Right lobe of liver (tissue), 6 donors: ENCODE results near the gene WDR5. TPM values are rescaled to one million over a fixed set of nuclear protein-coding genes. Genes with fewer than 3 reads are reported as not detected.

Experiments used
- ATAC-seq, 4 donors: fragments of 200-7000 bp; cut with Tn5 transposase; one replicate each; pipeline ENCODE4 v1.9.1; 2020; ENCODE audit warnings: mild to moderate bottlenecking in 4 of 4, moderate library complexity in 4 of 4
- DNase-seq, 3 donors: peaks; one replicate each; pipeline ENCODE4 v3.0.0-alpha.2; 2020
- H3K27ac ChIP-seq, 3 donors: fragments of 200-600 bp; one replicate each; pipeline ENCODE4 v1.8.0; 2022
- H3K27me3 ChIP-seq, 2 donors: fragments of 200-600 bp; one replicate each; pipeline ENCODE4 v1.8.0; 2022
- H3K36me3 ChIP-seq, 4 donors: fragments of 200-600 bp; sonication (generic) in 1 of 4; one replicate each; pipeline versions ENCODE4 v1.5.1 to v1.8.0; 2017 to 2022; ENCODE audit warnings: control low read depth in 1 of 4
- H3K4me1 ChIP-seq, 4 donors: fragments of 200-600 bp; sonication (generic) in 1 of 4; one replicate each; pipeline versions ENCODE4 v1.5.1 to v1.8.0; 2017 to 2022; ENCODE audit warnings: control low read depth in 1 of 4
- H3K4me3 ChIP-seq, 3 donors: fragments of 200-600 bp; one replicate each; pipeline ENCODE4 v1.8.0; 2022
- H3K9me3 ChIP-seq, 4 donors: fragments of 200-600 bp; sonication (generic) in 1 of 4; one replicate each; pipeline versions ENCODE4 v1.5.1 to v1.8.0; 2017 to 2022; ENCODE audit warnings: control low read depth in 1 of 4
- CTCF ChIP-seq, 4 donors: fragments of 200-600 bp in 3 of 4; fragments of 450-650 bp in 1 of 4; IDR thresholded peaks; one replicate each; pipeline versions ENCODE4 v1.5.1 to v1.8.0; 2016 to 2022; ENCODE audit warnings: antibody characterized with exemption in 4 of 4, mild to moderate bottlenecking in 2 of 4
- POLR2A ChIP-seq: fragments of 450-650 bp; IDR thresholded peaks from one replicate; pipeline ENCODE4 v1.6.1; 2017; ENCODE audit warnings: antibody characterized with exemption, mild to moderate bottlenecking
- WGBS: methylation state at CpG from one replicate; pipeline ENCODE4 v1.1.6; 2018; ENCODE audit warnings: low coverage, low lambda C conversion rate; ENCODE audit not compliant: insufficient coverage; ENCODE audit errors: missing lambda C conversion rate; 5-methylcytosine and 5-hydroxymethylcytosine counted together
- intact Hi-C, 2 donors: fragments of 100-400 bp; cut with DNase I; formaldehyde crosslinking; loops; one replicate each; pipeline versions ENCODE4 v1.11.2 to v1.14.1; 2022
- total RNA-seq, 6 experiments: library from RNA; depleted of rRNA in 2 of 6; stranded (reverse); fragments of >200 nt in 2 of 6; fragmentation: NEBNext Ultra II Directional in 3 of 6; extraction: Animal tissue kit (Norgen Biotek cat#: 25700) in 3 of 6; gene quantifications; one replicate each; pipeline versions ENCODE4 v1.1.0 to v1.2.4, GENCODE V29; 2016 to 2023
- donor health status: DM: no; HTN: yes; CAD: no.
- donor health status: DM: no; HTN: no; CAD: no.
- donor health status: DM: no; HTN: no; CAD: no.
- donor health status: DM: no; HTN: yes; CAD: no.
- donor health status: DM: no; HTN: yes; CAD: no.

The WDR5 gene
- total RNA-seq, 6 experiments from 2014 or later, result 16.6 to 24.0 (median 19.9) TPM

GRCh38 chr9:134127065-134127580 is 8.8 kb upstream of the WDR5 start:
- WGBS, result 85% methylated on average over 4 of the region's 13 CpGs
- H3K4me1 ChIP-seq, result peaks cover 0 to 10% (median 2%) of the 10 kb centered on the region in 4 donors
- no peaks in the 10 kb centered on the region for H3K9me3 ChIP-seq
- H3K27ac ChIP-seq, result no peak overlapping the region
- no peak overlapping the region for H3K4me3 ChIP-seq
- DNase-seq (peak in 1 of 3 donors; percentile 31), ATAC-seq (no peak)
- intact Hi-C loops, result no loop called here
- no peaks in the 10 kb centered on the region for H3K36me3 ChIP-seq
- TF ChIP-seq CTCF (IDR thresholded peaks at IDR 0.05) (no peak), POLR2A (no peak)
- H3K27me3 ChIP-seq, result no peaks in the 10 kb centered on the region

GRCh38 chr9:134127616-134128015 is 8.3 kb upstream of the WDR5 start:
- intact Hi-C loops, result no loop called here
- H3K4me3 ChIP-seq, result no peak overlapping the region
- ATAC-seq, result no peak

GRCh38 chr9:134128727-134129679 is 6.9 kb upstream of the WDR5 start:
- ATAC-seq (no peak), DNase-seq (peak in 1 of 3 donors; percentile 32)
- no peak overlapping the region for H3K27ac ChIP-seq
- H3K4me1 ChIP-seq, result peaks cover 0 to 4% (median 0%) of the 10 kb centered on the region in 4 donors
- no peaks in the 10 kb centered on the region for H3K27me3 ChIP-seq
- H3K36me3 ChIP-seq, result no peaks in the 10 kb centered on the region
- H3K4me3 ChIP-seq, result no peak overlapping the region
- 87% methylated on average over 16 of the region's 38 CpGs for WGBS
- no peaks in the 10 kb centered on the region for H3K9me3 ChIP-seq
- TF ChIP-seq POLR2A, result no peak
- no peak for TF ChIP-seq CTCF (IDR thresholded peaks at IDR 0.05)
- intact Hi-C loops, result no loop called here

More at GRCh38 chr9:134127616-134128015, 8.3 kb upstream of the WDR5 start:
- Histone ChIP-seq H3K27ac (no peak overlapping the region), H3K9me3 (no peaks in the 10 kb centered on the region), H3K27me3 (no peaks in the 10 kb centered on the region), H3K4me1 (peaks cover 0 to 9% (median 2%) of the 10 kb centered on the region in 4 donors), H3K36me3 (no peaks in the 10 kb centered on the region)
- WGBS, result 87% methylated on average over 8 of the region's 12 CpGs
- no peak for TF ChIP-seq POLR2A
- no peak for TF ChIP-seq CTCF (IDR thresholded peaks at IDR 0.05)
- no peak for DNase-seq

GRCh38 chr9:134130503-134131375 is 5.1 kb upstream of the WDR5 start:
- Histone ChIP-seq H3K27me3 (no peaks in the 10 kb centered on the region), H3K36me3 (no peaks in the 10 kb centered on the region), H3K4me3 (no peak overlapping the region), H3K4me1 (peaks cover 0 to 4% (median 0%) of the 10 kb centered on the region in 4 donors), H3K9me3 (no peaks in the 10 kb centered on the region), H3K27ac (peak overlapping the region in 1 of 3 donors; percentile 13)
- intact Hi-C loops, result no loop called here
- no peak for TF ChIP-seq CTCF (IDR thresholded peaks at IDR 0.05)
- TF ChIP-seq POLR2A, result peak; percentile 17
- DNase-seq (peak; percentile 77 to 82 (median 78)), ATAC-seq (peak; percentile 43 to 71 (median 64))
- WGBS, result 53% methylated on average over 11 of the region's 23 CpGs
